SK-MEL-5 (cell line): ENCODE data around the gene TCHP. TPM values are rescaled to one million over a fixed set of nuclear protein-coding genes. Genes with fewer than 3 reads are reported as not detected.
A peak's percentile ranks its signal among the peaks of the same experiment; 100 is the strongest.

Experiments used
- DNase-seq: peaks from one replicate; pipeline ENCODE4 v3.0.0-alpha.2; 2016; ENCODE audit warnings: low read depth, low spot score
- in situ Hi-C: cut with HindIII; loops from 2 replicates; pipeline ENCODE4 v1.10.0; 2016; ENCODE audit warnings: low sequenced_read_pairs, high pct_unique_total_duplicates, low pct_unique_long_range_greater_than_20kb
- total RNA-seq: library from RNA; depleted of rRNA; stranded (reverse); fragments of >200 nt; shearing (Covaris generic); gene quantifications from 2 replicates; pipeline ENCODE4 v1.2.3, GENCODE V29; 2014

The TCHP gene
- total RNA-seq, 1 experiment from 2014 or later, result 12.0 TPM

DNA sequence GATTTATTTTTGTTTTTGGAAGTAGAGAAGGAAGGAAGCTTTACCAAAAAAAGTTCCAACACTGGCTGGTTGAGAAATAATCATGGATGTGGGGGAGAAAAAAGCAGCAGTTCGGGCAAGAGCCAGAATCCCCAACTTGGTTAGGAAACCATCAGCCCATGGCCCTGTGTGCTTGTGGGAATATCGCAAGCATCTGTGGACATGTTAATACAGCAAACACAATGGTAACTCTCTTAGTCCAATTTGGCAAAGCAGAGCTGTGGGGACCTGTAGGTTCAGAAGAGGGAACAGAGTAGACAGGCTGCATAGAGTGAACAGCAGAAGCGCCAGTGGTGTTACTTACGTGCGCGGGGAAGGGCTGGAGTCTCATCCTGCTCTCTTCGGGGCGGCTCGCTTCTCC lies 46.8 kb downstream of the TCHP start:
- DNase-seq, result no peak
- in situ Hi-C loops, result no loop called here

DNA sequence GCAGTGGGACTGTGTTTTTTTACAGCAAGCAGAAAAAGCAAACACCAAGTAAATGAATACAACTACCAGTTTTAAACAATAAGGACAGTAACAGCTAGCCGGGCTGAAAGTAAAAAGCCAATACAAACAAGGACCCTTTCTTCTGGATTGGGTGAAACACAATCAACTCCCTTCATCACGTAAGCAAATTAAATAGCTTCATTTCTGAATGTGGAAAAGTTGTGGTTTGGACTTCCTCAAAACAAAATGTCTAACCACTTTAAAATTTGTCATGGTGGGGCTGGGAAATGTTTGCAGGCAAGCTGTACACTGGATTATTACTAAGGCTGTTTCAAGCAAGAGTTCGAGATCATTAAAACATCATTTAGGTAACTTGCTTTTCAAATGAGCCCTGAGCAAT lies 47.4 kb downstream of the TCHP start:
- in situ Hi-C loops, result no loop called here
- peak; percentile 97 for DNase-seq

DNA sequence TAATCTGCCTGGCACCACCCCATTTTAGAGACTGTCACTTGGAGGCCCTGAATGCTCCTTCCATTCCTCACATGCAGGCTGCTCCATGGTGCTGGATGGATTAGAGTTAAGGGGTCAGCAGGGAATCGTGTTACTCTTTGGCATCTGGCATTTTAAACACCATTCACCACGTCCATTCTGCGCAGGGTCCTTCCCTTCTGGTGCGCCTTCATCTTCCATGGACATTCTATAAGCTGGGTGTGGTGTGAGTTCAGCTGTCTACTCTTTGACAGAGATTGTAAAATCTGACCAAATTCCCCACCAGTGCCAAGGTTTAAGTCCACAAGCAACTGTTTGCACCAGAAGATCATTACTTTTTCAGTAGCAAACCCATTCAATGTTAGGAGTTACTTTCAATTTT lies 48.3 kb downstream of the TCHP start:
- DNase-seq, result no peak
- in situ Hi-C loops, result no loop called here

DNA sequence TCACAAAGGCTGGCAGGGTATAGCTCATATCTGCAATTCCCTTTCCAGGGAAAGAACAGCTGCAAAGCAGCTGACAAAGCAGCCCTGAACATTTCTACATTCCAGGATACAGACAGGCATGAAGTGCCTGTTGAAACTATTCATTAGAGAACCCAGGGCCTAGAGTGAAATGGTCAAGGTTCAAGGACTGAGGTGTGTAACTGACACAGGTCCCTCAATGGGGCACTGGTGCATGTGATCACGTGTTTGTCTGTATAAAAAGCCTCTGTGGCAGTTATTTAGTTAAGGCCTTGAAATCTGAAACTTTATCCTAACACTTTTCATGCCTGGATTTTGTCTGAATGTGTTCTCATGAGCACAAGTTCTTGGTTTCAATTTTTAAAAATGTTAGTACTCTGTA lies 49.0 kb downstream of the TCHP start:
- DNase-seq, result peak; percentile 55
- in situ Hi-C loops, result no loop called here

DNA sequence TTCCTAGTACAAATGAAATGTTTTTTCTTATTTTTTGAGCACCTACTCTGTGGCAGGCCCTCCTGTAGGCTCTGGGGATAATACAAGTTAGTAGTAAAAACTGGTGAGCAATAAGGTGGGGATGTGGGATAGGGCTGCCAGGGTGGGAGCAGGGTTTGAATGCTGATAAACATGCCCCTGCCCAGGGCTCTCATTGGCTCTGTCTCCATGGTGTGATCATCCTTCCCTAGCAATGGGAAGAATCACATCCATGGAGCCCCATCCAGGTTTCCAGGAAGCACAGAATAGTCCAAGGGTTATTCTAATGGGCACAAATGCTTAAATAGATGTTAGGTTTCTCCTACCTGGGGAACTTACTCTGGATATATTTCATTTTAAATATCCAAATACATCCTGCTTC lies 50.6 kb downstream of the TCHP start:
- in situ Hi-C loops, result no loop called here
- no peak for DNase-seq

DNA sequence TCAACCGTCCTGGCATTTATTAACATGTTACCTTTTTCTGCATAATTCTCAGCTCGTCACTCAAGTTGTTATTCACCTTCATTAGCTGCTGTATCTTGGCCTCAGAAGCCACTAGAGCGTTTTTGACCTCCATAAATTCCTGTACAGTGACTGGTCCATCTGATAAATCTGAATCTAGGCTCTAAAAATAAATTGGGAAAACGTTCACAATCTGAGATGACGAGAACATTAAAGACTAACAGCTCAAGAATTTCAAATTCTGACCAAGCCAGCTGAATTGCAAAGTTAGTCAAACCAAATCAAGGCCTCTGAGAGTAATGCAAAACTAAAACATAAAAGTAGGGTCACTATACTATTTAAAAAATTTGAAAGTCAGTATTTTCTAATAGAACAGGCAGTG lies 51.1 kb downstream of the TCHP start:
- in situ Hi-C loops, result no loop called here
- DNase-seq, result no peak

DNA sequence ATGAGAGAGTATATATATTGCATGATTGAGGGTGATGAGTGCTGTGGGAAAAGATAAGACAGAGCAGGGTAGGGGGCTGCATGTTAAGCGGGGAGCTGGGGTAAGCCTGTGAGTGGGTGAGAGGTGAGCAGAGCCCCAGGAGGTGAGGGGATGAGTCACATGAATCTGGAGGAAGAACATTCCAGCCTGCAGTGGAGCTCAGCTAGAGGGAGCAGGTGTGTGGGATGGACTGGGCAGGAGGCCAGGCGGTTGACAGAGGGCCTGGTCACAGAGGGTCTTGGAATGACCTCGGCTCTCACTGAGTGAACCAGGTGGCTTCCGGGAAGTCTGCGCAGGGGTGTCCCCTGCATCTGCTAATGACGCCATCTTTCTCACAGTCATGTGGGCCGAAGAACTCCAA lies 51.7 kb downstream of the TCHP start:
- in situ Hi-C loops, result no loop called here

DNA sequence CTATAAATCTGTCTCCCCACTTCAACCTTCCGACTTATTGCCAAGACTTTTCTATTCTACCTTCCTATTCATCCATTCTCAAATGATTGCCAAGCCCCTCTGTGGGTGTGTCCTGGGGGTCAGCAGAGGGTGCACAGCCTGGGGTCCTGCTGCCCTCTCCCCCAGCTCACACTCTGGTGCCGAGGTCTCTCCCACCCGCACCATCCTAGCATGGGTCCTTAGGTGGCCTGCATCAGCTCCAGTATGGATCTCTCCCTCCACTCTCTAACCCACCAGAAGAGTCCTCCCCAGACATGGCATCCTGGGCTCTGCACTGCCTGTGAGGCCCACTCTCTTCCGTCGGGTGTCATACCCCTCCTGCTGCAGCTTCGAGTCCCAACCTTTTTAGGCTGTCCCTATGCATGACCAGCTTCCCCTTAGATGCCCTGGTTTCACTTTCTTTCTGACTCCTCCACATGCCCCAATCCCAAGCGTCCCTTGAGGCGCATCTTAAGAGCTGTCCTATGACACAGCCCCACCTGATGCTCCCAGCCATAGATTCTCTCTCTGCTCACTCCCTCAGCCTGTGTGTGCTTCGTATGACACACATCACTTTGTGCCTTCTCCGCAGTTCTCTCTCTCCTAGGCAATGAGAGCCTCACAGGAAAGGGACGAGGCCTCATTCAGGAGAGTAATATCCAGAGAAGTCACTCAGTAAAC lies 52.2 kb downstream of the TCHP start:
- in situ Hi-C loops, result no loop called here
- DNase-seq, result no peak

More for the DNA sequence above, 51.7 kb downstream of the TCHP start:
- DNase-seq, result no peak

DNA sequence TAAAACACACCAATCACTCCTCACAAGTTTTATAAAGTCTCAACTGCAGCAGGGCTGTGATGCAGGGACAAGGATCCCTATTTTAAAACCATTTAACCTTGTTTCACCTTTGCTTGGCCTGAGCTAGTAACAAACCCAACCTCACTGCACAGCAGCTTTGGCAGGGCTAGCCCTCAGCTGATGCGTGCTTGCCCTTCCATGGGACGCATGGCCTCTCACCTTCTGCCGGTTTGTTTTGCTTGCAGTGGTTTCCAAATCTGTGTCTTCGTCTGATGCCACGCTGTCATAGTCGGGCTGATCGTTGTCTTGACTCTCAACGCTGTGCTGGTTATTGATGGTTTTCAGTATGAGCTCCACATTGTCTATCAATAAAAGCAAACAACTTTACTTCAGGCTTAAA lies 52.8 kb downstream of the TCHP start:
- in situ Hi-C loops, result no loop called here
- no peak for DNase-seq

DNA sequence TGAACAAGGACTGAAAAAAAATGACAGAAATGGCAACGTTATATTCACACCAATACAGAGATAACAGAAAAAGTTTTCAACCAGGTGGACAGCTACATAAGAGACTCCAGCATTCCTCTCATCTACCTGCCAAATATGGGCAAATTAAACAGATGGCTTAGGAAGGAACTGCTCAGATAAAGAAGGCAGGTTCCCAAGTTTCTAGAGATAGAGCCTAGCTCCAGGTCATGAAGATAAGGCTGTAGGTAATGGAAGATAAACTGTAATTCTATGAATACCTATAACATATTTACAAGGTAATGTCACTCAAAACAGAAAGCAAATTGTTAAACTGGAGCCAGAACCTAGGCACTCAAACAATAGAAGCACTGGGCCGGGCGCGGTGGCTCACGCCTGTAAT lies 53.6 kb downstream of the TCHP start:
- in situ Hi-C loops, result no loop called here
- no peak for DNase-seq

DNA sequence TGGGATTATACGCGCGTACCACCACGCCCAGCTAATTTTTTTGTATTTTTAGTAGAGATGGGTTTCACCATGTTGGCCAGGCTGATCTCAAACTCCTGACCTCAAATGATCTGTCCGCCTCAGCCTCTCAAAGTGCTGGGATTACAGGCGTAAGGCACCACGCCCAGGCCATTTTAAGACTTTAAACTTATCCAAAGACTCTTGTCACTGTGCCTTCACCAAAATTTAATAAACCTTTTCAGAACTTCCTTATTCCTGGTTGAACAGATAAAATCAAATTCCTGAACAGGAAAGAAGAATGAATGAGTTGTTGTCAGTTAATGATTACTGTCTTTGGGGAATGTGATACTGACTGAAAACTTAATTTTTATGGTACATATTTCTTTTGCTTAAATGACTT lies 58.3 kb downstream of the TCHP start:
- DNase-seq, result no peak
- in situ Hi-C loops, result no loop called here

DNA sequence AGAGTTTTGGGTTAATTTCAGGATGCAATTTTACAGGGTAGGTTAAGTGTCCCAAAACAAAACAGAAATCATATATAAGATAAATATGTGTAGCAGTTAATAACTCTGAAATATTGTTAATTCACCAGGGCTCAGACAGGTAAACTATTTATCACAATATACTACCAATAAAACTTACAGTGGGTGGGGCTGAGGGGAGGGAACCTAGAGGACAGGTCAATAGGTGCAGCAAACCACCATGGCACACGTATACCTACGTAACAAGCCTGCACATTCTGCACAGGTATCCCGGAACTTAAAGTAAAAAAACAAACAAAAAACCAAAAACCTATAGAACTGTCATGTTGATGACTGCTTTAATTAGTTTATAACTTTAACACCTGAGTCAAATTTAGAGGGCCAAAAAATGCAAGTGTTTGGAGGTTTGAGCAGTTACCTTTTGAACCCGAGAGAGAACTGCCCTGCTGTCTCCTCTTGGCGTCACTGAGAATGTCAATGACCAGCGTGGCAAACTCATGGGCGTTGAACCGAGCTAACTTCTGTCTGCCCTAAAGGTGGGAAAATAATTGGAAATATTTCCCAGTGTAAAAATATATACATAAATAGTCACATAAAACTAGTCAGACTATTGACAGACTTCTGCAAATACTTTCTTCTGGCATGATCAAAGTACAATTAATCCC lies 59.5 kb downstream of the TCHP start:
- in situ Hi-C loops, result no loop called here
- DNase-seq, result no peak

DNA sequence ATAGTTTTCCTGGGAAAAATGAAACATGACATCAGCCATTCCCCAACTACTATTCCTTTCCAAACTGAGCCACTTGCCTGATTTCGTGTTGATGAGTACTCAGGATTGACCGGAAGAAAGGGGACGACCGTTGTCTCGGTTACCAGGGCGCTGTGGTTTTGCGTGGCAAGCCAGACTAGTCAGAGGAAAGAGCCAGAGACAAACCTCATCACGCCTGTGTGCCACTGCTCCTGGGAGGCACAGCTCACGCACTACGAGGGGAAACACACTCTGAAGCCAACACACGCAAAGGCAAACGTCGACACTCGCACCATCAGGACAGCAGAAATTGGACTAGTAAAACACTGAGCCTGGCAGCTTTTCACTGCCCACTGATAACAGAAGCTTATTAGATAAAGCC lies 61.1 kb downstream of the TCHP start:
- no peak for DNase-seq
- in situ Hi-C loops, result no loop called here

DNA sequence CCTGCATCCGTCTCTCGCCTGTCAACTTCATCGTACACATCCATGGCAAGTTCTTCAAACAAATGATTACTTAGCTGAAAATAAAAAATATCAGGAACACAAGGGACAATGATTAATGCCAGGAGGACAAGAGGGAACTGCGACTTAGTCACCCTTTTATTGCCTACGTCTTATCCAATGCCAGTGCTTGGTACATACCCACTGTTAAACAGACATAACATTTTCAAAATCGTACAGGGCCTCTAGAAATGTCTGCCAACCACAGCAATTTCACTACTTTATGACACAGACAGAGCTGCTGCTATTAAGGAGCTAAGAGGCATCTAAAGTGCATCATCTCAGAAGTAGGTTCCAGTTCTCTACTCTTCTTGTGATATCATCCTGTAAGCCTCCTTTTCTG lies 61.5 kb downstream of the TCHP start:
- in situ Hi-C loops, result no loop called here
- no peak for DNase-seq

DNA sequence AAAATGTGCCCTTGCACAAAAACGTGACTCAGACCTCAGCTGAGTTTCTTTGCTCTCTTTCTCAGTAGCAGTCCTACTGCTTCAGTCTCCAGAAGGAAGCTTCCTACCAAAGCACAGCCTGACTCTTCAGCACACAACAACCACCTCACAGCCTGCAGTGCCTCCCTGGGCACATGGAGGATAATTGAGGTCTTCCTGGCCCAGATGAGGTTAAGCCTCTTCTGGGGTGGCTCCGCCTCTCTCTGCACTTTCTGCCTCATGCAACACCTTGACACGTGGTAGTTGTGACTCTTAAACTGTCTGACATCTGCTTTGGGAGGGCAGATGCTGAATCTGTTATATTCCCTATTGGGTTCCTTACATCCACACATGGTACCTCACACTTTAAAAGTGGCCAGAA lies 62.3 kb downstream of the TCHP start:
- in situ Hi-C loops, result no loop called here
- peak; percentile 16 for DNase-seq

DNA sequence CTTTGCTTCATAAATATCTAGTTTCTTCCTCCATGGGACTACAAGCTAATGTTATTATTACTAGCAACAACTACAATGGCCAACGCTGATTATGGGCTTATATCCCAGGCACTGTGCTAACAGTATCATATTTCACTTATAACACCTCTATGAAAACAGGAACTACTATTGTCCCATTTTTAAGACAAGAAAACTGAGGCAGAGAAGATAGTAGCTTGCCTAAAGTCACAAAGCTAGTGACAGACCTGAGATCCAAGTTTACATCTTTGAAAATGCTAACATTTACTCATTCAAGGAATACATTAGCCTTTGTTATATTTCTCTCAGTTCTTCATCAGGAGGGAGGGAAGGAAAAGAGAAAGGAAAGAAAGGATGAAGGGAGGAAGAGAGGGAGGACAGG lies 63.3 kb downstream of the TCHP start:
- in situ Hi-C loops, result no loop called here
- no peak for DNase-seq

DNA sequence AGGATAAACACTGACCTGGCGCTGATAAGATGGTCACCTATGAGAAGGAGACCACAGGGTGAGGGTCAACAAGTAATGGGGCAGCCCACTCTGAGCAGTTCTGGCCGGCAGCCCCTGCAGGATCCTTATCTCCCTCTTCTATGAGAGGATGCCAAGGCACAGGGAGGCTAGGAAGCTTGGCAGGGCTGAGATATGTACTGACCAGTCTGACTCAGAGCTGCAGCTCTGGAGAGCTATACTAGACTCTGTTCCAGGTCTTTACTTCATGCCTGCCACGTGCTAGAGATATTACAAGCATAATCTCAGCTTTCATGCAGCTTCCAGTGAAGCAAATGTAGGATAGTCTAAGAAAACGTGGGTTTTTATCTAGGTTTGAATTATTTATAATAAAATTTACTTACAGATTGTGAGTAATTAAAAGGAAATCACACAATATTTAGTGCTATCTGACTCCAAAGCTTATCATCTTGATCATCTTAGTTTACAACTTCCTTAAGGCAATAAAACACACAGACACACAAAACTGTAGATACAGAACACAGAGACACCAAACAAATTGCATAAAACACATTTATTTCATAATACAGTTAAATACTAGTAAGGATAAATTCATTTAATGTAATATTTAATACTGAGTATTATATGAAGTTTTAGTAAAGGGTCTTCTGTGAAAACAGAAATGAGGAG lies 63.8 kb downstream of the TCHP start:
- DNase-seq, result no peak
- in situ Hi-C loops, result no loop called here

DNA sequence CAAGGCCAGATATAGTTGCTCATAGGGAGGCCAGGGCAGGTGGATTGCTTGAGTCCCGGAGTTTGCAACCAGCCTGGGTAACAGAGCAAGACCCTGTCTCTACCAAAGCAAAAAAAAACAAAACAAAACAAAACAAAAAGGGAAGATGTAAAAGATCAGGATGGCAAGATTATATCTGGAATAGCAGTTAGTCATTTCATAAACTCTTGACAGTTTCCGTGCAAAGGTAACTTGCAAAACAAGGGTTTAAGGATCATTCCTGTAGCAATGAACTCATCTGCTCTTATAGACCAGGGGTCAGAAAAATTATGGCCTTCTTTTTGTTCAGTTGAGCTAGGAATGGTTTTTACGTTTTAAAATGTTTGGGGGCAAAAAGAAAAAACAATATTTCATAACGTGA lies 66.5 kb downstream of the TCHP start:
- no peak for DNase-seq
- in situ Hi-C loops, result no loop called here
